GM23338 (cell line): ENCODE results near the gene CELA2A. TPM values are rescaled to one million over a fixed set of nuclear protein-coding genes. Genes with fewer than 3 reads are reported as not detected.

Experiments
- ATAC-seq: fragments of 200-7000 bp; cut with Tn5 transposase; 3 replicates; pipeline ENCODE4 v1.9.1; 2020
- DNase-seq: peaks from one replicate; pipeline ENCODE4 v3.0.0-alpha.2; 2015; ENCODE audit warnings: low spot score
- H2AFZ ChIP-seq: fragments of 200-600 bp; sonication (generic); 2 replicates; pipeline ENCODE4 v1.8.0; 2016; ENCODE audit warnings: antibody characterized with exemption, mild to moderate bottlenecking, moderate library complexity
- H3F3A ChIP-seq: fragments of 200-600 bp; sonication (generic); replicated peaks from 2 replicates; pipeline ENCODE4 v1.8.0; 2017; ENCODE audit warnings: antibody characterized with exemption, mixed run types, low read depth
- H3K27ac ChIP-seq: fragments of 200-600 bp; sonication (generic); 2 replicates; pipeline ENCODE4 v1.6.1; 2016; ENCODE audit warnings: low read depth
- H3K27me3 ChIP-seq: fragments of 200-600 bp; sonication (generic); 2 replicates; pipeline ENCODE4 v1.8.0; 2016; ENCODE audit warnings: mild to moderate bottlenecking, mixed run types, moderate library complexity; ENCODE audit not compliant: insufficient read depth
- H3K36me3 ChIP-seq: fragments of 200-600 bp; sonication (generic); 2 replicates; pipeline ENCODE4 v1.8.0; 2016; ENCODE audit warnings: mild to moderate bottlenecking; ENCODE audit not compliant: insufficient read depth
- H3K4me1 ChIP-seq: fragments of 200-600 bp; sonication (generic); 2 replicates; pipeline ENCODE4 v1.8.0; 2016; ENCODE audit warnings: mild to moderate bottlenecking, moderate library complexity; ENCODE audit not compliant: insufficient read depth
- H3K4me2 ChIP-seq: fragments of 200-600 bp; sonication (generic); 2 replicates; pipeline ENCODE4 v1.7.1; 2017; ENCODE audit warnings: mixed run types
- H3K4me3 ChIP-seq: fragments of 200-600 bp; sonication (generic); 2 replicates; pipeline ENCODE4 v1.6.1; 2016; ENCODE audit warnings: mixed run types
- H3K79me2 ChIP-seq: fragments of 200-600 bp; sonication (generic); replicated peaks from 2 replicates; pipeline ENCODE4 v1.8.0; 2017; ENCODE audit warnings: mild to moderate bottlenecking; ENCODE audit not compliant: insufficient read depth
- H3K9me2 ChIP-seq: fragments of 200-600 bp; sonication (generic); 2 replicates; pipeline ENCODE4 v1.8.0; 2017; ENCODE audit not compliant: insufficient read depth
- H4K20me1 ChIP-seq: fragments of 200-600 bp; sonication (generic); replicated peaks from 2 replicates; pipeline ENCODE4 v1.8.0; 2017; ENCODE audit warnings: mild to moderate bottlenecking; ENCODE audit not compliant: insufficient read depth
- H3K27ac Mint-ChIP-seq: 2 replicates; pipeline ENCODE4 v1.8.0; 2020; ENCODE audit warnings: inconsistent platforms, mild to moderate bottlenecking, moderate library complexity, mixed read lengths
- H3K27me3 Mint-ChIP-seq: 3 replicates; pipeline ENCODE4 v1.8.0; 2022; ENCODE audit warnings: low read depth, mild to moderate bottlenecking, moderate library complexity, mixed read lengths, inconsistent platforms; ENCODE audit not compliant: insufficient read depth, poor library complexity
- H3K36me3 Mint-ChIP-seq: 3 replicates; pipeline ENCODE4 v1.8.0; 2021; ENCODE audit warnings: low read depth, mild to moderate bottlenecking, inconsistent platforms, moderate library complexity, mixed read lengths
- H3K4me1 Mint-ChIP-seq: 3 replicates; pipeline ENCODE4 v1.8.0; 2020; ENCODE audit warnings: mild to moderate bottlenecking, inconsistent platforms, mixed read lengths
- H3K4me3 Mint-ChIP-seq: 3 replicates; pipeline ENCODE4 v1.8.0; 2021; ENCODE audit warnings: moderate library complexity, mild to moderate bottlenecking, inconsistent platforms, mixed read lengths
- H3K9me3 Mint-ChIP-seq: 3 replicates; pipeline ENCODE4 v1.8.0; 2020; ENCODE audit warnings: moderate library complexity, mild to moderate bottlenecking, inconsistent platforms, mixed read lengths
- CREB1 ChIP-seq: fragments of 250-450 bp; sonication (Bioruptor Pico); IDR thresholded peaks from 2 replicates; pipeline ENCODE4 v1.5.0; 2020; ENCODE audit warnings: low read depth, mild to moderate bottlenecking, moderate library complexity
- ETS1 ChIP-seq: IDR thresholded peaks from 2 replicates; pipeline ENCODE4 v1.6.1; 2016; ENCODE audit warnings: antibody characterized with exemption
- EZH2 ChIP-seq: fragments of 200-600 bp; sonication (generic); IDR thresholded peaks from one replicate; pipeline ENCODE4 v1.8.0; 2017; ENCODE audit warnings: antibody characterized with exemption, mild to moderate bottlenecking, low read depth; ENCODE audit not compliant: unreplicated experiment
- EZH2phosphoT487 ChIP-seq: fragments of 200-600 bp; sonication (generic); IDR thresholded peaks from one replicate; pipeline ENCODE4 v1.8.1; 2018; ENCODE audit warnings: antibody characterized with exemption; ENCODE audit not compliant: unreplicated experiment
- JUNB ChIP-seq: IDR thresholded peaks from one replicate; pipeline ENCODE4 v1.6.1; 2016; ENCODE audit warnings: antibody characterized with exemption; ENCODE audit not compliant: unreplicated experiment
- NANOG ChIP-seq: IDR thresholded peaks from 2 replicates; pipeline ENCODE4 v1.6.1; 2016; ENCODE audit warnings: antibody characterized with exemption, borderline replicate concordance
- POLR2AphosphoS5 ChIP-seq: IDR thresholded peaks from 2 replicates; pipeline ENCODE4 v1.6.1; 2016; ENCODE audit warnings: antibody characterized with exemption, low read depth
- STAT1 ChIP-seq: IDR thresholded peaks from one replicate; pipeline ENCODE4 v1.6.1; 2016; ENCODE audit warnings: antibody characterized with exemption; ENCODE audit not compliant: unreplicated experiment
- ZNF114 ChIP-seq: fragments of 250-450 bp; sonication (Bioruptor Pico); IDR thresholded peaks from 2 replicates; pipeline ENCODE4 v1.5.0; 2020; ENCODE audit warnings: mild to moderate bottlenecking, moderate library complexity
- ZNF331 ChIP-seq: fragments of 250-450 bp; sonication (Bioruptor Pico); IDR thresholded peaks from 2 replicates; pipeline ENCODE4 v1.5.0; 2020; ENCODE audit warnings: low read depth, mild to moderate bottlenecking, moderate library complexity
- polyA plus RNA-seq: library from polyadenylated mRNA; unstranded; fragments of >200 nt; fragmentation: Nextera tagmentation; extraction: Ambion mirVana; gene quantifications from 2 replicates; pipeline ENCODE4 v1.2.1, GENCODE V29; 2016
- total RNA-seq: library from RNA; depleted of rRNA; stranded (reverse); fragments of >200 nt; shearing (Covaris generic); gene quantifications from 2 replicates; pipeline ENCODE4 v1.2.3, GENCODE V29; 2014
- TF ChIP-seq, protein P1 (sequence below): IDR thresholded peaks from one replicate; pipeline ENCODE4 v1.6.1; 2018; ENCODE audit warnings: antibody characterized with exemption; ENCODE audit not compliant: unreplicated experiment
- TF ChIP-seq, protein P2 (sequence below): fragments of 250-450 bp; sonication (Bioruptor Pico); IDR thresholded peaks from 2 replicates; pipeline ENCODE4 v1.5.0; 2020; ENCODE audit warnings: mild to moderate bottlenecking, moderate library complexity
- TF ChIP-seq, protein P3 (sequence below), 2 experiments: fragments of 200-600 bp in 1 of 2; sonication (generic) in 1 of 2; conservative IDR thresholded peaks; 2 replicates each; pipeline versions ENCODE4 v1.5.1 to v1.6.1; 2016 to 2017; ENCODE audit warnings: antibody characterized with exemption in 2 of 2, low read depth in 2 of 2, mild to moderate bottlenecking in 2 of 2, moderate library complexity in 1 of 2

The CELA2A gene
- total and polyA plus RNA-seq, 2 experiments from 2014 or later: not detected

DNA sequence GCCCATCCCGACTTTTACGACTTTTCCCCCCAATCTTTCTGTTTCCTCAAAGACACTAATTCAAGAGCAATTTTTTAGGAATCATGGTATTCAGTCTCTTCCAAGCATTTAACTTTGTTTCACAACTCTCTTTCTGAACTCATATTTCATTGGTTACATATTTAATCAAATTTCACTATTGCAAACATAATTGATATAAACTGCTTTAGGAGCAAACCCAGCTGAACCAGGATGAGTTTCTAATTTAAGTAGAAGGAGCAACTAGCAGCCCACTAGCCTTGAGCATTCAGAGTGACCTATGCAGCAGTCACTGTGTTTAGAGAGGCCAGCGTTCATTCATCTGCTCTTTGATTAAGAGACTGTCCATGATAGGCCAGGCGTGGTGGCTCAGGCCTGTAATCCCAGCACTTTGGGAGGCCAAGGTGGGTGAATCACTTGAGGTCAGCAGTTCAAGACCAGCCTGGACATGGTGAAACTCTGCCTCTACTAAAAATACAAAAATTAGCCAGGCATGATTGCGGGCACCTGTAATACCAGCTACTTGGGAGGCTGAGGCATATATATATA is 21.2 kb downstream of the CELA2A start:
- Histone ChIP-seq H3F3A (no peaks in the 10 kb centered on the region), H3K4me3 (no peak overlapping the region), H3K4me1 (no peaks in the 10 kb centered on the region), H3K4me2 (no peak overlapping the region), H3K27me3 (no peaks in the 10 kb centered on the region), H3K27ac (no peak overlapping the region), H3K79me2 (no peaks in the 10 kb centered on the region), H3K36me3 (no peaks in the 10 kb centered on the region), H2AFZ (no peak overlapping the region), H3K9me2 (no peaks in the 10 kb centered on the region), H4K20me1 (no peaks in the 10 kb centered on the region; the same call in 1 of the 2 replicates)
- Mint-ChIP-seq H3K4me1 (no peaks in the 10 kb centered on the region; the same call in 2 of the 3 replicates), H3K27me3 (peaks cover 1% of the 10 kb centered on the region), H3K36me3 (no peaks in the 10 kb centered on the region), H3K9me3 (no peaks in the 10 kb centered on the region), H3K4me3 (no peak overlapping the region), H3K27ac (no peak overlapping the region)
- TF ChIP-seq ETS1: no peak
- TF ChIP-seq EZH2: no peak
- no peak for TF ChIP-seq EZH2phosphoT487
- no peak for TF ChIP-seq CREB1 (CRISPR knock-in tag)
- no peak for TF ChIP-seq ZNF114 (CRISPR knock-in tag)
- TF ChIP-seq, protein P1, sequence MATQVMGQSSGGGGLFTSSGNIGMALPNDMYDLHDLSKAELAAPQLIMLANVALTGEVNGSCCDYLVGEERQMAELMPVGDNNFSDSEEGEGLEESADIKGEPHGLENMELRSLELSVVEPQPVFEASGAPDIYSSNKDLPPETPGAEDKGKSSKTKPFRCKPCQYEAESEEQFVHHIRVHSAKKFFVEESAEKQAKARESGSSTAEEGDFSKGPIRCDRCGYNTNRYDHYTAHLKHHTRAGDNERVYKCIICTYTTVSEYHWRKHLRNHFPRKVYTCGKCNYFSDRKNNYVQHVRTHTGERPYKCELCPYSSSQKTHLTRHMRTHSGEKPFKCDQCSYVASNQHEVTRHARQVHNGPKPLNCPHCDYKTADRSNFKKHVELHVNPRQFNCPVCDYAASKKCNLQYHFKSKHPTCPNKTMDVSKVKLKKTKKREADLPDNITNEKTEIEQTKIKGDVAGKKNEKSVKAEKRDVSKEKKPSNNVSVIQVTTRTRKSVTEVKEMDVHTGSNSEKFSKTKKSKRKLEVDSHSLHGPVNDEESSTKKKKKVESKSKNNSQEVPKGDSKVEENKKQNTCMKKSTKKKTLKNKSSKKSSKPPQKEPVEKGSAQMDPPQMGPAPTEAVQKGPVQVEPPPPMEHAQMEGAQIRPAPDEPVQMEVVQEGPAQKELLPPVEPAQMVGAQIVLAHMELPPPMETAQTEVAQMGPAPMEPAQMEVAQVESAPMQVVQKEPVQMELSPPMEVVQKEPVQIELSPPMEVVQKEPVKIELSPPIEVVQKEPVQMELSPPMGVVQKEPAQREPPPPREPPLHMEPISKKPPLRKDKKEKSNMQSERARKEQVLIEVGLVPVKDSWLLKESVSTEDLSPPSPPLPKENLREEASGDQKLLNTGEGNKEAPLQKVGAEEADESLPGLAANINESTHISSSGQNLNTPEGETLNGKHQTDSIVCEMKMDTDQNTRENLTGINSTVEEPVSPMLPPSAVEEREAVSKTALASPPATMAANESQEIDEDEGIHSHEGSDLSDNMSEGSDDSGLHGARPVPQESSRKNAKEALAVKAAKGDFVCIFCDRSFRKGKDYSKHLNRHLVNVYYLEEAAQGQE: no peak
- TF ChIP-seq, protein P2, sequence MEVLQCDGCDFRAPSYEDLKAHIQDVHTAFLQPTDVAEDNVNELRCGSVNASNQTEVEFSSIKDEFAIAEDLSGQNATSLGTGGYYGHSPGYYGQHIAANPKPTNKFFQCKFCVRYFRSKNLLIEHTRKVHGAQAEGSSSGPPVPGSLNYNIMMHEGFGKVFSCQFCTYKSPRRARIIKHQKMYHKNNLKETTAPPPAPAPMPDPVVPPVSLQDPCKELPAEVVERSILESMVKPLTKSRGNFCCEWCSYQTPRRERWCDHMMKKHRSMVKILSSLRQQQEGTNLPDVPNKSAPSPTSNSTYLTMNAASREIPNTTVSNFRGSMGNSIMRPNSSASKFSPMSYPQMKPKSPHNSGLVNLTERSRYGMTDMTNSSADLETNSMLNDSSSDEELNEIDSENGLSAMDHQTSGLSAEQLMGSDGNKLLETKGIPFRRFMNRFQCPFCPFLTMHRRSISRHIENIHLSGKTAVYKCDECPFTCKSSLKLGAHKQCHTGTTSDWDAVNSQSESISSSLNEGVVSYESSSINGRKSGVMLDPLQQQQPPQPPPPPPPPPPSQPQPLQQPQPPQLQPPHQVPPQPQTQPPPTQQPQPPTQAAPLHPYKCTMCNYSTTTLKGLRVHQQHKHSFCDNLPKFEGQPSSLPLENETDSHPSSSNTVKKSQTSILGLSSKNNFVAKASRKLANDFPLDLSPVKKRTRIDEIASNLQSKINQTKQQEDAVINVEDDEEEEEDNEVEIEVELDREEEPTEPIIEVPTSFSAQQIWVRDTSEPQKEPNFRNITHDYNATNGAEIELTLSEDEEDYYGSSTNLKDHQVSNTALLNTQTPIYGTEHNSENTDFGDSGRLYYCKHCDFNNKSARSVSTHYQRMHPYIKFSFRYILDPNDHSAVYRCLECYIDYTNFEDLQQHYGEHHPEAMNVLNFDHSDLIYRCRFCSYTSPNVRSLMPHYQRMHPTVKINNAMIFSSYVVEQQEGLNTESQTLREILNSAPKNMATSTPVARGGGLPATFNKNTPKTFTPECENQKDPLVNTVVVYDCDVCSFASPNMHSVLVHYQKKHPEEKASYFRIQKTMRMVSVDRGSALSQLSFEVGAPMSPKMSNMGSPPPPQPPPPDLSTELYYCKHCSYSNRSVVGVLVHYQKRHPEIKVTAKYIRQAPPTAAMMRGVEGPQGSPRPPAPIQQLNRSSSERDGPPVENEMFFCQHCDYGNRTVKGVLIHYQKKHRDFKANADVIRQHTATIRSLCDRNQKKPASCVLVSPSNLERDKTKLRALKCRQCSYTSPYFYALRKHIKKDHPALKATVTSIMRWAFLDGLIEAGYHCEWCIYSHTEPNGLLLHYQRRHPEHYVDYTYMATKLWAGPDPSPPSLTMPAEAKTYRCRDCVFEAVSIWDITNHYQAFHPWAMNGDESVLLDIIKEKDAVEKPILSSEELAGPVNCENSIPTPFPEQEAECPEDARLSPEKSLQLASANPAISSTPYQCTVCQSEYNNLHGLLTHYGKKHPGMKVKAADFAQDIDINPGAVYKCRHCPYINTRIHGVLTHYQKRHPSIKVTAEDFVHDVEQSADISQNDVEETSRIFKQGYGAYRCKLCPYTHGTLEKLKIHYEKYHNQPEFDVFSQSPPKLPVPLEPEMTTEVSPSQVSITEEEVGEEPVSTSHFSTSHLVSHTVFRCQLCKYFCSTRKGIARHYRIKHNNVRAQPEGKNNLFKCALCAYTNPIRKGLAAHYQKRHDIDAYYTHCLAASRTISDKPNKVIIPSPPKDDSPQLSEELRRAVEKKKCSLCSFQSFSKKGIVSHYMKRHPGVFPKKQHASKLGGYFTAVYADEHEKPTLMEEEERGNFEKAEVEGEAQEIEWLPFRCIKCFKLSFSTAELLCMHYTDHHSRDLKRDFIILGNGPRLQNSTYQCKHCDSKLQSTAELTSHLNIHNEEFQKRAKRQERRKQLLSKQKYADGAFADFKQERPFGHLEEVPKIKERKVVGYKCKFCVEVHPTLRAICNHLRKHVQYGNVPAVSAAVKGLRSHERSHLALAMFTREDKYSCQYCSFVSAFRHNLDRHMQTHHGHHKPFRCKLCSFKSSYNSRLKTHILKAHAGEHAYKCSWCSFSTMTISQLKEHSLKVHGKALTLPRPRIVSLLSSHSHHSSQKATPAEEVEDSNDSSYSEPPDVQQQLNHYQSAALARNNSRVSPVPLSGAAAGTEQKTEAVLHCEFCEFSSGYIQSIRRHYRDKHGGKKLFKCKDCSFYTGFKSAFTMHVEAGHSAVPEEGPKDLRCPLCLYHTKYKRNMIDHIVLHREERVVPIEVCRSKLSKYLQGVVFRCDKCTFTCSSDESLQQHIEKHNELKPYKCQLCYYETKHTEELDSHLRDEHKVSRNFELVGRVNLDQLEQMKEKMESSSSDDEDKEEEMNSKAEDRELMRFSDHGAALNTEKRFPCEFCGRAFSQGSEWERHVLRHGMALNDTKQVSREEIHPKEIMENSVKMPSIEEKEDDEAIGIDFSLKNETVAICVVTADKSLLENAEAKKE (CRISPR knock-in tag): no peak
- TF ChIP-seq STAT1: no peak
- no peak for TF ChIP-seq POLR2AphosphoS5
- no peak for TF ChIP-seq NANOG
- no peak for TF ChIP-seq JUNB
- no peak for TF ChIP-seq ZNF331 (CRISPR knock-in tag)
- TF ChIP-seq, protein P3, sequence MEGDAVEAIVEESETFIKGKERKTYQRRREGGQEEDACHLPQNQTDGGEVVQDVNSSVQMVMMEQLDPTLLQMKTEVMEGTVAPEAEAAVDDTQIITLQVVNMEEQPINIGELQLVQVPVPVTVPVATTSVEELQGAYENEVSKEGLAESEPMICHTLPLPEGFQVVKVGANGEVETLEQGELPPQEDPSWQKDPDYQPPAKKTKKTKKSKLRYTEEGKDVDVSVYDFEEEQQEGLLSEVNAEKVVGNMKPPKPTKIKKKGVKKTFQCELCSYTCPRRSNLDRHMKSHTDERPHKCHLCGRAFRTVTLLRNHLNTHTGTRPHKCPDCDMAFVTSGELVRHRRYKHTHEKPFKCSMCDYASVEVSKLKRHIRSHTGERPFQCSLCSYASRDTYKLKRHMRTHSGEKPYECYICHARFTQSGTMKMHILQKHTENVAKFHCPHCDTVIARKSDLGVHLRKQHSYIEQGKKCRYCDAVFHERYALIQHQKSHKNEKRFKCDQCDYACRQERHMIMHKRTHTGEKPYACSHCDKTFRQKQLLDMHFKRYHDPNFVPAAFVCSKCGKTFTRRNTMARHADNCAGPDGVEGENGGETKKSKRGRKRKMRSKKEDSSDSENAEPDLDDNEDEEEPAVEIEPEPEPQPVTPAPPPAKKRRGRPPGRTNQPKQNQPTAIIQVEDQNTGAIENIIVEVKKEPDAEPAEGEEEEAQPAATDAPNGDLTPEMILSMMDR (conservative IDR thresholded peaks at IDR 0.05; ENCODE audit: low read depth in 2 of 2): no peak
- no peak for DNase-seq
- ATAC-seq: no peak
